HepG2 (cell line): ENCODE measurements around the gene ENO2. TPM values are rescaled to one million over a fixed set of nuclear protein-coding genes. Genes with fewer than 3 reads are reported as not detected.

Experiments
- AKAP8 ChIP-seq: sonication (generic); formaldehyde crosslinking; IDR thresholded peaks from 2 replicates; pipeline ENCODE4 v1.5.1; 2020; ENCODE audit warnings: mild to moderate bottlenecking, missing genetic modification reagents
- BORCS8-MEF2B ChIP-seq: sonication (generic); formaldehyde crosslinking; IDR thresholded peaks from 2 replicates; pipeline ENCODE4 v1.8.0; 2022; ENCODE audit warnings: mild to moderate bottlenecking, missing genetic modification reagents
- HHEX ChIP-seq: IDR thresholded peaks from 2 replicates; pipeline ENCODE4 v1.6.1; 2016; ENCODE audit warnings: control low read depth
- HNRNPLL ChIP-seq: fragments of 200-400 bp; formaldehyde crosslinking; IDR thresholded peaks from 2 replicates; pipeline ENCODE4 v1.6.1; 2017; ENCODE audit warnings: mild to moderate bottlenecking, low read depth, low read length; ENCODE audit not compliant: poor library complexity, severe bottlenecking
- NRL ChIP-seq: sonication (generic); formaldehyde crosslinking; IDR thresholded peaks from 2 replicates; pipeline ENCODE4 v1.5.0; 2020; ENCODE audit warnings: missing genetic modification reagents, mild to moderate bottlenecking, moderate library complexity, borderline replicate concordance
- PRDM10 ChIP-seq: sonication (generic); formaldehyde crosslinking; IDR thresholded peaks from 2 replicates; pipeline ENCODE4 v1.4.0; 2020; ENCODE audit warnings: low read depth, missing genetic modification reagents
- RARA ChIP-seq: IDR thresholded peaks from 2 replicates; pipeline ENCODE4 v1.6.1; 2016; ENCODE audit warnings: missing genetic modification reagents, missing compliant biosample characterization
- STAG1 ChIP-seq: sonication (generic); formaldehyde crosslinking; IDR thresholded peaks from 2 replicates; pipeline ENCODE4 v1.4.0; 2020; ENCODE audit warnings: missing genetic modification reagents
- STAT6 ChIP-seq: sonication (generic); formaldehyde crosslinking; IDR thresholded peaks from 2 replicates; pipeline ENCODE4 v1.4.0; 2020; ENCODE audit warnings: missing genetic modification reagents, mild to moderate bottlenecking, borderline replicate concordance
- TEAD2 ChIP-seq: sonication (generic); formaldehyde crosslinking; IDR thresholded peaks from 2 replicates; pipeline ENCODE4 v1.9.0; 2021; ENCODE audit warnings: missing genetic modification reagents
- U2AF2 ChIP-seq: fragments of 200-400 bp; formaldehyde crosslinking; IDR thresholded peaks from 2 replicates; pipeline ENCODE4 v1.6.1; 2017; ENCODE audit warnings: low read depth, mild to moderate bottlenecking, low read length
- ZFP90 ChIP-seq: sonication (generic); formaldehyde crosslinking; IDR thresholded peaks from 2 replicates; pipeline ENCODE4 v1.8.0; 2022; ENCODE audit warnings: missing genetic modification reagents, mild to moderate bottlenecking, inconsistent platforms, borderline replicate concordance
- ZNF20 ChIP-seq: sonication (generic); formaldehyde crosslinking; IDR thresholded peaks from 2 replicates; pipeline ENCODE4 v1.4.0; 2020; ENCODE audit warnings: mild to moderate bottlenecking, moderate library complexity, missing genetic modification reagents
- ZNF460 ChIP-seq: sonication (generic); formaldehyde crosslinking; IDR thresholded peaks from 2 replicates; pipeline ENCODE4 v1.5.1; 2020; ENCODE audit warnings: missing genetic modification reagents, mild to moderate bottlenecking, borderline replicate concordance
- ZNF496 ChIP-seq: sonication (generic); formaldehyde crosslinking; IDR thresholded peaks from 2 replicates; pipeline ENCODE4 v1.8.1; 2023; ENCODE audit warnings: mild to moderate bottlenecking, moderate library complexity, missing genetic modification reagents; ENCODE audit not compliant: insufficient replicate concordance
- ZNF513 ChIP-seq: sonication (generic); formaldehyde crosslinking; conservative IDR thresholded peaks from 2 replicates; pipeline ENCODE4 v1.5.0; 2020; ENCODE audit warnings: missing genetic modification reagents
- ZNF703 ChIP-seq: sonication (generic); formaldehyde crosslinking; IDR thresholded peaks from 2 replicates; pipeline ENCODE4 v1.5.1; 2020; ENCODE audit warnings: missing genetic modification reagents, mild to moderate bottlenecking, moderate library complexity, borderline replicate concordance
- polyA plus RNA-seq, 8 experiments: library from polyadenylated mRNA; depleted of rRNA in 3 of 8; stranded (reverse) in 7 of 8; unstranded in 1 of 8; fragments of >200 nt; fragmentation: Illumina TruSeq in 4 of 8; extraction: Trizol in 4 of 8; gene quantifications; 2 replicates each; pipeline versions ENCODE4 v1.2.1 to v1.2.3, GENCODE V29; 2011 to 2016; ENCODE audit warnings: low read depth in 4 of 8, missing spikeins in 1 of 8, mixed read lengths in 1 of 8; ENCODE audit not compliant: insufficient read depth in 1 of 8
- total RNA-seq, 5 experiments: library from RNA; depleted of rRNA; stranded (reverse); fragments of >200 nt; fragmentation: Illumina TruSeq; extraction: Trizol; gene quantifications; 2 replicates each; pipeline ENCODE4 v1.2.3, GENCODE V29; 2016; ENCODE audit warnings: low read depth in 1 of 5
- TF ChIP-seq, protein P1 (sequence below): sonication (generic); formaldehyde crosslinking; IDR thresholded peaks from 2 replicates; pipeline ENCODE4 v1.5.1; 2020; ENCODE audit warnings: mild to moderate bottlenecking, missing genetic modification reagents, moderate library complexity

ENO2 gene
- total and polyA plus RNA-seq, 2 of the 13 experiments (the other 11 are each of a cell fraction or from before 2014, with no cell fraction given): 19.3 to 136 TPM

GRCh38 chr12:6944381-6945186 lies 30.2 kb downstream of the ENO2 start (continued):
- TF ChIP-seq HHEX (CRISPR knock-in tag) (no peak), ZNF20 (CRISPR knock-in tag) (no peak), ZNF496 (no peak), RARA (0 out of 2 replicates have a peak, but pooled peaks have one; percentile 44), STAT6 (no peak), TEAD2 (CRISPR knock-in tag) (no peak), STAG1 (peak; percentile 95), BORCS8-MEF2B (CRISPR knock-in tag) (no peak; the same call in 1 of the 2 replicates), NRL (no peak; the same call in 1 of the 2 replicates), U2AF2 (no peak), ZNF703 (CRISPR knock-in tag) (no peak), PRDM10 (CRISPR knock-in tag) (no peak), AKAP8 (CRISPR knock-in tag) (no peak; the same call in 1 of the 2 replicates), HNRNPLL (peak; percentile 61), ZNF460 (no peak), ZNF513 (CRISPR knock-in tag) (no peak), ZFP90 (CRISPR knock-in tag) (peak; percentile 94; the same call in 1 of the 2 replicates)
- TF ChIP-seq, protein P1, sequence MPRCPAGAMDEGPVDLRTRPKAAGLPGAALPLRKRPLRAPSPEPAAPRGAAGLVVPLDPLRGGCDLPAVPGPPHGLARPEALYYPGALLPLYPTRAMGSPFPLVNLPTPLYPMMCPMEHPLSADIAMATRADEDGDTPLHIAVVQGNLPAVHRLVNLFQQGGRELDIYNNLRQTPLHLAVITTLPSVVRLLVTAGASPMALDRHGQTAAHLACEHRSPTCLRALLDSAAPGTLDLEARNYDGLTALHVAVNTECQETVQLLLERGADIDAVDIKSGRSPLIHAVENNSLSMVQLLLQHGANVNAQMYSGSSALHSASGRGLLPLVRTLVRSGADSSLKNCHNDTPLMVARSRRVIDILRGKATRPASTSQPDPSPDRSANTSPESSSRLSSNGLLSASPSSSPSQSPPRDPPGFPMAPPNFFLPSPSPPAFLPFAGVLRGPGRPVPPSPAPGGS: peak; percentile 88
